Measurements from ENCODE around the gene GPHN.
"Not testable (repeated sequence)": the region's sequence is repeated elsewhere in the genome, so short reads cannot be mapped to it uniquely, and the experiment has no call there.

Gene GPHN

DNA sequence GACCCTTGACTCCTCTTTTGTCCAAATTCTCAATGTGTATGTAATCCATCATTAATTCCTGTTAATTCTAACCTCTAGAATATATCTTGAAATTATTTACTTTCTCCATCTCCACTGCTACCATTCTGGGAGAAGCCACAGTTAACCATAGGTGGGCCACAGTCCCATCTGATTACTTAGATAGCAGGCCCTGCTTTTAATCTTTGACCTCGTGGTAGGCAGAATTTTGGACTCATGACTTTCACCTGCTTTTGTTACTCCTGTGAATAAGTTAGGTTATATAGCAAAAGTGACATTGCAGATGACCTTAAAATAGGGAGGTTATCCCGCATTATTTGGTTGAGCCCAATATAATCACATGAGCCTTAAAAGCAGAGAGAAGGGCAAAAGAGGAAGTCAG, 264.2 kb downstream of the GPHN start:
- Histone ChIP-seq H3K9me3 (ENCODE audit: control insufficient read depth in 2 of 2, low read length in 2 of 2) (no peaks in the 10 kb centered on the region), H3K4me3 (ENCODE audit: low read length in 2 of 2) (no peak overlapping the region), H3K36me3 (ENCODE audit: control insufficient read depth in 2 of 2, insufficient read depth in 2 of 2, low read length in 2 of 2) (no peaks in the 10 kb centered on the region), H3K4me1 (ENCODE audit: control insufficient read depth, insufficient read depth, low read length) (no peaks in the 10 kb centered on the region), H3K27me3 (ENCODE audit: control insufficient read depth in 1 of 2, insufficient read depth in 2 of 2, low read length in 2 of 2) (no peaks in the 10 kb centered on the region), H3K27ac (ENCODE audit: low read length) (no peak overlapping the region), H3K9ac (ENCODE audit: low read length in 2 of 2) (no peak overlapping the region)

DNA sequence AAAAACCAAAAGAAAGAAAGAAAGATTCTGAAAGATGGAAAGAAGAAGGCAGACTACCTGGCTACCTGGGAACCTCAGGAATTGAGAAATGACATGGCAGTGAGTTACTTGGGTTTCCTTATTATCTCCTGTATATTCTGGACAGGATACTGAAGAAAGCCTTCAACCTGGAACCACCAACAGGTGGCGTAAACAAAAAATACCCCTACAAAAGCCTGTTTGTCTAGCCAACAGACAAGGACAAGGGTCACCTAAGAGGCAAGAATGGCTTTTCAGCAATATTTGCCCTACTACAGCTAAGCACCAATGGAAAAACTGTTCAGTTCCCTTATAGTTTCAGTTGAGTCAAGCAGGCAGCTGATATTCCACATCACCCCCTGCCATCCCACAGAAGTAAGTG, 274.9 kb downstream of the GPHN start:
- H3K4me3 ChIP-seq (ENCODE audit: low read length in 2 of 2), result no peak overlapping the region
- no peaks in the 10 kb centered on the region for H3K36me3 ChIP-seq (ENCODE audit: control insufficient read depth in 2 of 2, insufficient read depth in 2 of 2, low read length in 2 of 2)
- H3K4me1 ChIP-seq (ENCODE audit: control insufficient read depth, insufficient read depth, low read length), result no peaks in the 10 kb centered on the region
- no peaks in the 10 kb centered on the region for H3K9me3 ChIP-seq (ENCODE audit: control insufficient read depth in 2 of 2, low read length in 2 of 2)
- H3K27ac ChIP-seq (ENCODE audit: low read length), result no peak overlapping the region
- no peaks in the 10 kb centered on the region for H3K27me3 ChIP-seq (ENCODE audit: control insufficient read depth in 1 of 2, insufficient read depth in 2 of 2, low read length in 2 of 2)
- H3K9ac ChIP-seq (ENCODE audit: low read length in 2 of 2), result no peak overlapping the region

DNA sequence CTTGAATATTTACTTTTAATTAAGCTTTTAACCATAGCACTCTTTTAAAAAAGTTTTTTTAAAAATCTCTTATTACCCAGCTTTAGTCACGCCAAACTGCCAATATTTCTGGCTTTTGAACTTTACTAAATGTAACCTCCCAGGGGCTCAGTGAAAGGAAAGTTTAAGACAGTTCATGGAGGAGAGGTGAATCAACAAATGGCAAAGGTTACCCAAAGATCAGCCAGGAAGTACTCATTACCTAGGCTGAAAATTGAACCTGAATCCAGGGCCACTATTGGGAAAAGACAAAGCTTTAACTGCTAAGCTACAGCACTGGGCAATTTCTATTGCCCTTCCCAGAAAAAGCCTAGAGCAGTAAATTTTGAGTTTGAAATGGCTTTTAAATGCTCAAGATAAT, 282.2 kb downstream of the GPHN start:
- H3K27ac ChIP-seq (ENCODE audit: low read length), result no peak overlapping the region
- H3K9ac ChIP-seq (ENCODE audit: low read length in 2 of 2), result no peak overlapping the region
- H3K9me3 ChIP-seq (ENCODE audit: control insufficient read depth in 2 of 2, low read length in 2 of 2), result peaks cover 4% of the 10 kb centered on the region in 2 donors
- H3K36me3 ChIP-seq (ENCODE audit: control insufficient read depth in 2 of 2, insufficient read depth in 2 of 2, low read length in 2 of 2), result no peaks in the 10 kb centered on the region
- H3K4me3 ChIP-seq (ENCODE audit: low read length in 2 of 2), result no peak overlapping the region
- H3K4me1 ChIP-seq (ENCODE audit: control insufficient read depth, insufficient read depth, low read length), result no peaks in the 10 kb centered on the region
- no peaks in the 10 kb centered on the region for H3K27me3 ChIP-seq (ENCODE audit: control insufficient read depth in 1 of 2, insufficient read depth in 2 of 2, low read length in 2 of 2)

DNA sequence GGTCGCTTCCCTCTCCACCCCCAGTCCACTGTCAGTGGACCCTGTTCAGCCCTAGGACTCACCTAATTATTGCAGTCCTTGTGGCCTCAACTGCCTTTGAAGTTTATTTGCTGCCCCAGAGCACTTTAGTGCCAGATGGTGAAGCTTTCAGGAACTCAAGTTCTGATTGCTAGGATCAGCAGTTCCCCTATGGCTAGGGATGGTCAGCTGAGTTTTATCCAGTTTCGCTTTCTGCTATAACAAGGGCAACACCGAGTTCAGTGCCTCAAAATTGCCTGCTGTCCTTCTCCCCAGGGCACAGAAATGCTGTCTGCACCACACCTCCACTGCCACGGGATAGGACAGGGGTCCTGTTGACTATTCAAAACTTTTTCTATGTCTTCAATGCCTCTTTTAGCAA, 295.0 kb downstream of the GPHN start:
- Histone ChIP-seq H3K4me3 (ENCODE audit: low read length in 2 of 2) (no peak overlapping the region), H3K9me3 (ENCODE audit: control insufficient read depth in 2 of 2, low read length in 2 of 2) (peaks cover 0 to 4% of the 10 kb centered on the region in 2 donors), H3K27ac (ENCODE audit: low read length) (no peak overlapping the region), H3K27me3 (ENCODE audit: control insufficient read depth in 1 of 2, insufficient read depth in 2 of 2, low read length in 2 of 2) (no peaks in the 10 kb centered on the region), H3K36me3 (ENCODE audit: control insufficient read depth in 2 of 2, insufficient read depth in 2 of 2, low read length in 2 of 2) (no peaks in the 10 kb centered on the region), H3K9ac (ENCODE audit: low read length in 2 of 2) (no peak overlapping the region), H3K4me1 (ENCODE audit: control insufficient read depth, insufficient read depth, low read length) (no peaks in the 10 kb centered on the region)

DNA sequence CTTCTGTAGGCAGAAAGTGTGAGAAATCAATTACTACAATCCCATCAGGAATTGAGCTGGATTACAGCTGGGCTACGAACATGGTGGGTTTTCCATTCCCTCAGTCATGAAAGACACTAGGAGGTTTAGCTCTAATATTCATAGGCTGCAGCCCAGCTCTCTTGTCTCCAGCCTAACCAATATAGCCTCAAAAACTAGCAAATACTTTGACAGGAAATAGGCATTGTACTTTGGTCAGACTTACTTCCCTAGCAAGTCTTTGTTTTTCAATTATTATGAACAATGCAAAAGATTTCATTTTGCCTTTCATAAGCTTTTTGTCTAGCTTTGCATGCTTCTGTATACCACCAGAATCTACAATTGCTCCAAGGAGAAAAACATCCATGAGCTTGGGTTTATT, 296.2 kb downstream of the GPHN start:
- Histone ChIP-seq H3K36me3 (ENCODE audit: control insufficient read depth in 2 of 2, insufficient read depth in 2 of 2, low read length in 2 of 2) (no peaks in the 10 kb centered on the region), H3K4me1 (ENCODE audit: control insufficient read depth, insufficient read depth, low read length) (no peaks in the 10 kb centered on the region), H3K9ac (ENCODE audit: low read length in 2 of 2) (no peak overlapping the region), H3K4me3 (ENCODE audit: low read length in 2 of 2) (no peak overlapping the region), H3K9me3 (ENCODE audit: control insufficient read depth in 2 of 2, low read length in 2 of 2) (peaks cover 0 to 4% of the 10 kb centered on the region in 2 donors), H3K27me3 (ENCODE audit: control insufficient read depth in 1 of 2, insufficient read depth in 2 of 2, low read length in 2 of 2) (no peaks in the 10 kb centered on the region), H3K27ac (ENCODE audit: low read length) (no peak overlapping the region)

DNA sequence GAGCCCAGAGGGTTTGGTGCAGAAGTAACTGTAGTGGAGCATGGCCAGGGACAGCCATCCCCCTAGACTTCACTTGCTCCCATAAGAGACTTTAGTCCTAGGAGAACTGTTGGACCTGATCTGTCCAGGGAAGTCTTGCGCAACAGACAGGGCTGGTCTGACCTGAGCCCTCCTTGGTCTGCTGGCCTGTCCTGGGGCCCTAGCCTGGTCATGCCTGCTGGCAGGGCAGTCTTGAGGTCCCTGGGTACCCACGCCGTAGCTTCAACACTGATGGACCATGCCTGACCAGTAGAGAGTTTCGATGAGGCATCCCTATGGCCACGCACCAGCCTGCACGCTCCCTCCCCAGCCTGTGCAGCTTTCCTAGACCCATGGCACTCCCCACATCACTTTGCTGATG, 305.7 kb downstream of the GPHN start:
- Histone ChIP-seq H3K27ac (ENCODE audit: low read length) (no peak overlapping the region), H3K9ac (ENCODE audit: low read length in 2 of 2) (no peak overlapping the region), H3K27me3 (ENCODE audit: control insufficient read depth in 1 of 2, insufficient read depth in 2 of 2, low read length in 2 of 2) (no peaks in the 10 kb centered on the region), H3K4me3 (ENCODE audit: low read length in 2 of 2) (no peak overlapping the region), H3K4me1 (ENCODE audit: control insufficient read depth, insufficient read depth, low read length) (no peaks in the 10 kb centered on the region), H3K36me3 (ENCODE audit: control insufficient read depth in 2 of 2, insufficient read depth in 2 of 2, low read length in 2 of 2) (peaks cover 0 to 3% of the 10 kb centered on the region in 2 donors), H3K9me3 (ENCODE audit: control insufficient read depth in 2 of 2, low read length in 2 of 2) (peaks cover 0 to 11% of the 10 kb centered on the region in 2 donors)

DNA sequence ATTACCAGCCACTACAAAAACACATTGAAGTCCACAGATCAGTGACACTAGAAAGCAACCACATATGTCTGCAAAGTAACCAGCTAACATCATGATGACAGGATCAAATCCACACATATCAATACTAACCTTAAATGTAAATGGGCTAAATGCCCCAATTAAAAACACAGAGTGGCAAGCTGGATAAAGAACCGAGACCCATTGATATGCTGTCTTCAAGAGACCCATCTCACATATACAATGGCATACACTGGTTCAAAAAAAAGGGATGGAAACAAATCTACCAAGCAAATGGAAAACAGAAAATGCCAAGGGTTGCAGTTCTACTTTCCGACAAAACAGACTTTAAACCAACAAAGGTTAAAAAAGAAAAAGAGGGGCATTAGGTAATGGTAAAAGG, 307.7 kb downstream of the GPHN start:
- Histone ChIP-seq H3K4me3 (ENCODE audit: low read length in 2 of 2) (no peak overlapping the region), H3K9ac (ENCODE audit: low read length in 2 of 2) (no peak overlapping the region), H3K9me3 (ENCODE audit: control insufficient read depth in 2 of 2, low read length in 2 of 2) (peaks cover 0 to 11% of the 10 kb centered on the region in 2 donors)

DNA sequence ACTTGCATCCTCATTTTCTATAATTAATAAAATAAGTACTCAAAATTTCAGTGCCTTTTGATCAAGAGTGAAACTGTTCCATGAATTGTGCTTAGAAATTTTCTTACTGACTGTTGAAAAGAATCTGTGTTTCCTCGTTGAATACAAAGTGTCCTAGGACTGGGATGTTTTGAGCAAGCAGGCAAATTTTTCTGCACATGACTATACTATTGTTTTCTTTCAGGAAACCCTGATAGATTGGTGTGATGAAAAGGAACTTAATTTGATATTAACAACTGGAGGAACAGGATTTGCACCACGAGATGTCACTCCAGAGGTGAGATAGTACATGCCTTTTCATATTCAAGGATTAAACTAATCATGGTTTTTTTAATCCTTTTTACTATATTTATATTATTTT, 316.3 kb downstream of the GPHN start:
- H3K4me3 ChIP-seq (ENCODE audit: low read length in 2 of 2), result no peak overlapping the region

More for the DNA sequence above, 307.7 kb downstream of the GPHN start:
- Histone ChIP-seq H3K4me1 (ENCODE audit: control insufficient read depth, insufficient read depth, low read length) (no peaks in the 10 kb centered on the region), H3K36me3 (ENCODE audit: control insufficient read depth in 2 of 2, insufficient read depth in 2 of 2, low read length in 2 of 2) (peaks cover 0 to 3% of the 10 kb centered on the region in 2 donors), H3K27ac (ENCODE audit: low read length) (no peak overlapping the region), H3K27me3 (ENCODE audit: control insufficient read depth in 1 of 2, insufficient read depth in 2 of 2, low read length in 2 of 2) (no peaks in the 10 kb centered on the region)

DNA sequence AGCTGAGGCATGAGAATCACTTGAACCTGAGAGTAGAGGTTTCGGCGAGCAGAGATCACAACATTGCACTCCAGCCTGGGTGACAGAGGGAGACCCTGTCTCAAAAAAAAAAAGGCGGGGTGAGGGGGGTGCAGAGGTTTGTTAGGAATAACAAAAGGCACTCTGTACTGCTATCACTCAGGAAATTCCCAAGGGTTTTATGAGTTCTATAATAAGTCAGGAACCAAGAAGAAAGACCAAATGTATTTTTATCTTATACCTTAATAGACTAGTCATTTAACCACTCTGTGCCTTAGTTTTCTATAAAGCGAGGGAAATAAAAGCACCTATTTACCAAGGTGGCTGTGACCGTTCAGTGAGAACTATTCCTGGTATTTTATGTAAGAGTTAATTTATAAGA, 319.2 kb downstream of the GPHN start:
- no peak overlapping the region for H3K4me3 ChIP-seq (ENCODE audit: low read length in 2 of 2)
- H3K27me3 ChIP-seq (ENCODE audit: control insufficient read depth in 1 of 2, insufficient read depth in 2 of 2, low read length in 2 of 2), result no peaks in the 10 kb centered on the region
- no peaks in the 10 kb centered on the region for H3K9me3 ChIP-seq (ENCODE audit: control insufficient read depth in 2 of 2, low read length in 2 of 2)
- no peak overlapping the region for H3K9ac ChIP-seq (ENCODE audit: low read length in 2 of 2)
- H3K4me1 ChIP-seq (ENCODE audit: control insufficient read depth, insufficient read depth, low read length), result no peaks in the 10 kb centered on the region
- no peaks in the 10 kb centered on the region for H3K36me3 ChIP-seq (ENCODE audit: control insufficient read depth in 2 of 2, insufficient read depth in 2 of 2, low read length in 2 of 2)
- H3K27ac ChIP-seq (ENCODE audit: low read length), result no peak overlapping the region

More for the DNA sequence above, 316.3 kb downstream of the GPHN start:
- no peaks in the 10 kb centered on the region for H3K36me3 ChIP-seq (ENCODE audit: control insufficient read depth in 2 of 2, insufficient read depth in 2 of 2, low read length in 2 of 2)
- H3K9ac ChIP-seq (ENCODE audit: low read length in 2 of 2), result no peak overlapping the region
- no peaks in the 10 kb centered on the region for H3K27me3 ChIP-seq (ENCODE audit: control insufficient read depth in 1 of 2, insufficient read depth in 2 of 2, low read length in 2 of 2)
- H3K4me1 ChIP-seq (ENCODE audit: control insufficient read depth, insufficient read depth, low read length), result no peaks in the 10 kb centered on the region
- no peaks in the 10 kb centered on the region for H3K9me3 ChIP-seq (ENCODE audit: control insufficient read depth in 2 of 2, low read length in 2 of 2)
- H3K27ac ChIP-seq (ENCODE audit: low read length), result no peak overlapping the region

DNA sequence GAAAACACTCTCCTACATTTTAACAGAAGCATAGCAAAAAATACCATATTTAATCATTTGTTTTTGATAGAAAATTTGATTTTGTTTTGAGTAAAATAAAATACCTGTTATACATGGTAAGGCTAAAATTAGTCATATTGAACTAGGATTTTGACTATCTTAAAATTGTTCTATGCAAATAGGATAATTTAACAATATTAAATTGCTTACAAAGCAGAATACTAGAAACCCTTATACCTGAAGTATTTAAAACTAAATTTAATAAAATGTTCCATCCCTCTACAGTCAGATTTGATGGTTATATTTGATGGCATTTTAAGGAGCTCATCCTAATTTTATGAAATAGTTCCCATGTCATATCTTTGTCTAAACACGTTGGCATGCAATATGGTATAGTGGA, 323.2 kb downstream of the GPHN start:
- Histone ChIP-seq H3K27ac (ENCODE audit: low read length) (no peak overlapping the region), H3K4me3 (ENCODE audit: low read length in 2 of 2) (no peak overlapping the region), H3K9me3 (ENCODE audit: control insufficient read depth in 2 of 2, low read length in 2 of 2) (no peaks in the 10 kb centered on the region), H3K36me3 (ENCODE audit: control insufficient read depth in 2 of 2, insufficient read depth in 2 of 2, low read length in 2 of 2) (no peaks in the 10 kb centered on the region), H3K27me3 (ENCODE audit: control insufficient read depth in 1 of 2, insufficient read depth in 2 of 2, low read length in 2 of 2) (no peaks in the 10 kb centered on the region), H3K4me1 (ENCODE audit: control insufficient read depth, insufficient read depth, low read length) (no peaks in the 10 kb centered on the region), H3K9ac (ENCODE audit: low read length in 2 of 2) (no peak overlapping the region)

DNA sequence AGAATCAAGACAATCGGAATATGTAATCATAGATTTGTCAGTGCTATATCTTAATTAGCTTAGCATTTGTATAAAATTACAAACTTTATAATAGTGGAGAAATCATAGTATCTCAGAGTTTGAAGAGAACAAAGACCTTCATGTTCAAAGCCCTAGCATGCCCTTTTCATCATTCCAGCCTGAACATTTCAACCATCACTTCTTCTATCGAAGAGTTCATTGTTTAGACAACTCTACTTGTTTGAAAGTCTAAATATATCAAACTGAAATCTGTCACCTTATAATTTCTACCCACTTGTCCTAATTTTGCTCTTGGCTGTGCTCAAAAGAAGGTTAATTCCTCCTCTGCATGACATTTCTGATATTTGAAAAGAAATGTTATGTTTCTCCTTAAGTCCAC, 325.9 kb downstream of the GPHN start:
- Histone ChIP-seq H3K27me3 (ENCODE audit: control insufficient read depth in 1 of 2, insufficient read depth in 2 of 2, low read length in 2 of 2) (no peaks in the 10 kb centered on the region), H3K9me3 (ENCODE audit: control insufficient read depth in 2 of 2, low read length in 2 of 2) (no peaks in the 10 kb centered on the region), H3K27ac (ENCODE audit: low read length) (no peak overlapping the region), H3K36me3 (ENCODE audit: control insufficient read depth in 2 of 2, insufficient read depth in 2 of 2, low read length in 2 of 2) (no peaks in the 10 kb centered on the region), H3K9ac (ENCODE audit: low read length in 2 of 2) (no peak overlapping the region), H3K4me1 (ENCODE audit: control insufficient read depth, insufficient read depth, low read length) (no peaks in the 10 kb centered on the region), H3K4me3 (ENCODE audit: low read length in 2 of 2) (no peak overlapping the region)

DNA sequence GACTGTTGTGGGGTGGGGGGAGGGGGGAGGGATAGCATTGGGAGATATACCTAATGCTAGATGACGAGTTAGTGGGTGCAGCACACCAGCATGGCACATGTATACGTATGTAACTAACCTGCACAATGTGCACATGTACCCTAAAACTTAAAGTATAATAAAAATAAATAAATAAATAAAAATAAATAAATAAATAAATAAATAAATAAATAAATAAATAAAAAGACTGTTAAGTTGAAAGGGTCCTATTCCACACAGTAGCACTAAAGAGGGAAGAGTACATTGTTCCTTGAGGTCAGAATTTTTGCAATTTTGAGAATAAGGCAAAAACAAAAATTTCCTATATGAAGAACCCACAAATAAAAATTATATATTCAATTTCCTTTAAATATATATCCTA, 329.5 kb downstream of the GPHN start:
- not testable (repeated sequence) for H3K9ac ChIP-seq (ENCODE audit: low read length in 2 of 2); H3K4me3 ChIP-seq (ENCODE audit: low read length in 2 of 2); H3K4me1 ChIP-seq (ENCODE audit: control insufficient read depth, insufficient read depth, low read length); H3K9me3 ChIP-seq (ENCODE audit: control insufficient read depth in 2 of 2, low read length in 2 of 2); H3K27me3 ChIP-seq (ENCODE audit: control insufficient read depth in 1 of 2, insufficient read depth in 2 of 2, low read length in 2 of 2); H3K27ac ChIP-seq (ENCODE audit: low read length); H3K36me3 ChIP-seq (ENCODE audit: control insufficient read depth in 2 of 2, insufficient read depth in 2 of 2, low read length in 2 of 2)

Data from stomach smooth muscle (tissue), 2 donors.